PFSK-1 (cell line): ENCODE results near the gene REP15.

Experiments
- FOXP2 ChIP-seq: optimal IDR thresholded peaks from 2 replicates; pipeline ENCODE3; 2011; ENCODE audit warnings: borderline replicate concordance, control low read depth, inconsistent platforms; ENCODE audit not compliant: insufficient read depth; ENCODE audit errors: extremely low read length, extremely low read depth
- POLR2AphosphoS5 ChIP-seq: IDR thresholded peaks from 2 replicates; pipeline ENCODE4 v1.6.1; 2012; ENCODE audit warnings: low read depth, mild to moderate bottlenecking, control low read depth, low read length, moderate library complexity
- SIN3A ChIP-seq: IDR thresholded peaks from 2 replicates; pipeline ENCODE4 v1.6.1; 2012; ENCODE audit warnings: mild to moderate bottlenecking, low read length, moderate library complexity, borderline replicate concordance; ENCODE audit not compliant: insufficient read depth
- TAF1 ChIP-seq: IDR thresholded peaks from 2 replicates; pipeline ENCODE4 v1.6.1; 2012; ENCODE audit warnings: low read length, control low read depth, borderline replicate concordance; ENCODE audit not compliant: insufficient read depth
- TF ChIP-seq, protein P1 (sequence below), 2 experiments: IDR thresholded peaks; 2 replicates each; pipeline versions ENCODE4 v1.6.1 to v1.8.0; 2011 to 2012; ENCODE audit warnings: low read depth in 2 of 2, low read length in 2 of 2, control low read depth in 1 of 2, inconsistent platforms in 1 of 2, mild to moderate bottlenecking in 1 of 2, moderate library complexity in 1 of 2; ENCODE audit not compliant: insufficient read depth in 1 of 2

Gene REP15

DNA sequence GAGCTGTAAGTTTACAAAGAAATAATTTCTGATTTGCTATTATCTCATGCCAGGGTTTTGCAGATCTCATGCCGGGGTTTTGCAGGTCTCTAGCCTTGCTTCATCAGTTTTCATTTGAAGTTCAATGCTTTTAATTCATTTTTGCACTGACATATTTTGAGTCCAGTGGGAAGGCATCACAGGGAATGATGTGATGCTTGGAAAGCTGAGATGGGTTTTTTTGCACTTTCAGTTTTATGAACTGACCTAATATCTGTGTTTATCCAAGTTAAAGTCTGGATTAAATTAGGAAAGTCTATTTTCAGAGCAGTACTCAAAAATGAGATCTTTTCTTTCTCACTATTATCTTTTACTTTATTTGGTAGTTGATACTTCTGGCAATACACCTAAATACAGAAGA lies 23.6 kb upstream of the REP15 start:
- TF ChIP-seq, protein P1, sequence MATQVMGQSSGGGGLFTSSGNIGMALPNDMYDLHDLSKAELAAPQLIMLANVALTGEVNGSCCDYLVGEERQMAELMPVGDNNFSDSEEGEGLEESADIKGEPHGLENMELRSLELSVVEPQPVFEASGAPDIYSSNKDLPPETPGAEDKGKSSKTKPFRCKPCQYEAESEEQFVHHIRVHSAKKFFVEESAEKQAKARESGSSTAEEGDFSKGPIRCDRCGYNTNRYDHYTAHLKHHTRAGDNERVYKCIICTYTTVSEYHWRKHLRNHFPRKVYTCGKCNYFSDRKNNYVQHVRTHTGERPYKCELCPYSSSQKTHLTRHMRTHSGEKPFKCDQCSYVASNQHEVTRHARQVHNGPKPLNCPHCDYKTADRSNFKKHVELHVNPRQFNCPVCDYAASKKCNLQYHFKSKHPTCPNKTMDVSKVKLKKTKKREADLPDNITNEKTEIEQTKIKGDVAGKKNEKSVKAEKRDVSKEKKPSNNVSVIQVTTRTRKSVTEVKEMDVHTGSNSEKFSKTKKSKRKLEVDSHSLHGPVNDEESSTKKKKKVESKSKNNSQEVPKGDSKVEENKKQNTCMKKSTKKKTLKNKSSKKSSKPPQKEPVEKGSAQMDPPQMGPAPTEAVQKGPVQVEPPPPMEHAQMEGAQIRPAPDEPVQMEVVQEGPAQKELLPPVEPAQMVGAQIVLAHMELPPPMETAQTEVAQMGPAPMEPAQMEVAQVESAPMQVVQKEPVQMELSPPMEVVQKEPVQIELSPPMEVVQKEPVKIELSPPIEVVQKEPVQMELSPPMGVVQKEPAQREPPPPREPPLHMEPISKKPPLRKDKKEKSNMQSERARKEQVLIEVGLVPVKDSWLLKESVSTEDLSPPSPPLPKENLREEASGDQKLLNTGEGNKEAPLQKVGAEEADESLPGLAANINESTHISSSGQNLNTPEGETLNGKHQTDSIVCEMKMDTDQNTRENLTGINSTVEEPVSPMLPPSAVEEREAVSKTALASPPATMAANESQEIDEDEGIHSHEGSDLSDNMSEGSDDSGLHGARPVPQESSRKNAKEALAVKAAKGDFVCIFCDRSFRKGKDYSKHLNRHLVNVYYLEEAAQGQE (IDR thresholded peaks at IDR 0.05; ENCODE audit: insufficient read depth in 1 of 2, low read depth in 2 of 2, low read length in 2 of 2) = no peak
- TF ChIP-seq POLR2AphosphoS5 = no peak
- TF ChIP-seq FOXP2 = no peak
- no peak for TF ChIP-seq SIN3A
- TF ChIP-seq TAF1 = no peak

DNA sequence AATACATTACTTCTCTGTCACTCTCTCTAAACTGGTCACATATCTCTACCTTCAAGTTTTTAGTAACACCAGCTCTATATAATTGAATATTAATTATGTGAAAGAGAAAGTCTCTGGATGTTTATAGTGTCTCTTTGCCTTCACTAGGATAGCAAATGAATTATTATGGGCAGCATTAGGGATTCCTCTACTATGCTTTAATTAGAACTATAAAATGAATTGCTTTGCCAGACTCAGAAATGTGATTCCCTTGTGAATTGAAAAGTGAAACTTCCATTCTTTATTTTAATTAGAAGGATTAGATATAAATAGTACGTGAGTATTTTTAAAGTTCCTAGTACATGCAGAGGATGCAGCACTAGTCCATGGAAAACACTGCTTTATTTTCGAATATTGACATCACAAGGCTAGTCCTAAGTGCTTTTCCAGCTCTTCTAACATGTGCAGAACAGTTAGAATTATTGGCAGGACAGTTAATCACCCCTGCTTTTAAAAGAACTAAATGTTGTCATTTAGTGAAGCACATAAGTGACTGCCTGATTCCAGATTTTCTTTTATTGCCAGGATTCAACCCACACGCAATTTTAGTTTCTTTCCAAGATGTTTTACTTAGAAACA lies 23.0 kb upstream of the REP15 start:
- no peak for TF ChIP-seq SIN3A
- no peak for TF ChIP-seq FOXP2
- TF ChIP-seq TAF1 = no peak
- no peak for TF ChIP-seq POLR2AphosphoS5
- TF ChIP-seq, protein P1 (IDR thresholded peaks at IDR 0.05; ENCODE audit: insufficient read depth in 1 of 2, low read depth in 2 of 2, low read length in 2 of 2) = no peak

DNA sequence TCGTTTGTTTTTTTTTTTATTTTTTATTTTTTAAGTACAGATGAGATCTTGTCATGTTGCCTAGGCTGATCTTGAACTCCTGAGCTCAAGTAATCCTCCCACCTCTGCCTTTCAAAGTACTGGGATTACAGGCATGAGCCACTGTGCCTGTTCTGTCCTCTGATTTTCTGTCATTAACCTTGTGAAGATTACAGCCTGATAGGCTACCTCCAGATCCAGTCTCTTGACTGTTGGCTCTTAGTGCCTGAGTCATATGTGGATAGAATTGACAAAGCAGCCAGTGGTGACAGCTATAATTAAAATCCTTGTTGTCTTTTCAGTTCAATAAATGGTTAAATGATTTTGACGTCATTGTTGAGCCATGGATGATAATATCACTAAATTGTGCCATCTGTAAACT lies 21.3 kb upstream of the REP15 start:
- TF ChIP-seq TAF1 (no peak), SIN3A (no peak), POLR2AphosphoS5 (no peak), FOXP2 (no peak)
- TF ChIP-seq, protein P1 (IDR thresholded peaks at IDR 0.05; ENCODE audit: insufficient read depth in 1 of 2, low read depth in 2 of 2, low read length in 2 of 2) = no peak

DNA sequence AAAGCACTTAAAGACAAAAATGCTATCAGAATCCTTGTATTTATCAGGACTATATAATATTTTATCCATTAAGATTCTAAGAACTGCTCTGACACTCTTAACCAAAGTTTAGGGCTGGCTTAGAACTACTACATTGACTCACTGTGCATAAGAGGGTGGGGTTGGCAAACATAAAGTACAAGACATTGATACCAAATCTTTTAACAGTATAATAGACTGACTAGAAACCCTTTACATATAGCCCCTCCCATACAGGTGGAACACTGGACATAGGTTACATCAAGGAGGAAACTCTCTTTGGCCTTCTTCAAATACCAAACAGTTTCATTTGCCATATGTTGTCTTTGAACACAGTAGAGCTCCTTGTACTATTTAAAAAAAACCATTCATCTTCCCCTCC lies 15.6 kb upstream of the REP15 start:
- TF ChIP-seq SIN3A = no peak
- TF ChIP-seq POLR2AphosphoS5 = no peak
- TF ChIP-seq TAF1 = no peak
- TF ChIP-seq, protein P1 (IDR thresholded peaks at IDR 0.05; ENCODE audit: insufficient read depth in 1 of 2, low read depth in 2 of 2, low read length in 2 of 2) = no peak
- TF ChIP-seq FOXP2 = no peak

DNA sequence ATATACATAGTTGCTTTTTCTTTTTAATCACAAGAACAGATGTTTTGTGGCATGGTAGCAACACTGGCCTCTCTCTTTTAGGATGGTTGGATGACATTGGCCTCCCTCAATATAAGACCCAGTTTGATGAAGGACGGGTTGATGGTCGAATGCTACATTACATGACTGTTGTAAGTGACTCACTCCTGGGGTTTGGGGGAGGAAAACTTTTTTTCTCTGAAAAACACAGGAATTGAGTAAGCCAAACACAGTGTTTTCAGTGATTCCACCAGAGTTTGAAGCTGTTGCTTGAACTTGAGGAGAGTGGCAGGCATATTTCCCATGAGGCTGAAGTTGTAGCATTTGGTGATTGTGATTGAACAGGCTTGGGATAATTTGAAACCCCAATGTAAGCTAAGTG lies 13.7 kb upstream of the REP15 start:
- TF ChIP-seq, protein P1 (IDR thresholded peaks at IDR 0.05; ENCODE audit: insufficient read depth in 1 of 2, low read depth in 2 of 2, low read length in 2 of 2) = no peak
- TF ChIP-seq FOXP2 = no peak
- TF ChIP-seq SIN3A = no peak
- TF ChIP-seq POLR2AphosphoS5 = no peak
- no peak for TF ChIP-seq TAF1
